CMK (cell line): ENCODE measurements around the gene CNN2.
"Not testable (repeated sequence)": the region's sequence is repeated elsewhere in the genome, so short reads cannot be mapped to it uniquely, and the experiment has no call there.

Experiments
- DNase-seq: peaks from one replicate; pipeline ENCODE4 v3.0.0-alpha.2; 2010; ENCODE audit warnings: low read depth

The CNN2 gene

GRCh38 chr19:1010586-1011510 is 15.6 kb upstream of the CNN2 start:
- DNase-seq, result no peak

GRCh38 chr19:1011831-1012333 is 14.5 kb upstream of the CNN2 start:
- no peak for DNase-seq

DNA sequence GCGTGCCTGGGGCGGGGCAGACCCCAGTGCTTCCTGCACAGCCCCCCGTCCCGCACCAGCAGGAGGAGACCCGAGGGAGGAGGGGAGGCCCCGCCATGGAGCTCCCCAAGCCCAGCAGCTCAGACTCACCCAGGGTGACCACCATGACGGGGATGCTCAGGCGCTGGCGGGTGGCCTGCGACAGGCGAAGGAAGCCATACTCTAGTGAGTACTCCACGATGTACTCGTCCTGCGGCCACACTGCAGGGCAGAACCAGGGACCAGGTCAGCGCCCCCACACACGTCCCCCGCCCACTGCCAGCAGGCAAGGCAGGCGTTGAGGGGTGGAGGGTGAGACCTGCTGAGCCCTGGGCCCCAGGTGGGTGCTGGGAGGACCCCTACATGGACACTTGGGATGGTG is 14.1 kb upstream of the CNN2 start:
- no peak for DNase-seq

DNA sequence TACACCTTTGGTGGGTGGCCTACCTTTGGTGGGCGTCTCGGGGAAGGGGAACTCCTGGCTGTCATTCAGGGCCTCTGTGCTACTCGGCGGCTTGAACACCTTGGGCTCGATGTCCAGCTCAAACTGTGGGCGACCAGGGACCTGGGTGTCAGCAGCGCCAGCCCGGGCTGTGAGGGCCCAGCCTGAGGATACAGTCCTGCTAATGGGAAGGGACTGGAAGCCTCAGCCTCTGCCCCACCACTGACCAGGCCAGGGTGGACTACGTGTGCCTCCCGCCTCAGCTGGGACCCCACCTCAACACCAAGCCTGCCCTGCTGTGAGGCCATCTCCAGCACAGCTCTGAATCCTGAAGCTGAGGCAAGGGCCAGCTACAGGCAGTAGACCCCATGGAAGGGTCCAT is 13.2 kb upstream of the CNN2 start:
- no peak for DNase-seq

- DNase-seq, result no peak
These were observed 12.0 kb upstream of the CNN2 start for GRCh38 chr19:1014161-1015060.

- DNase-seq, result no peak
These were observed 11.2 kb upstream of the CNN2 start for GRCh38 chr19:1015061-1015781.

GRCh38 chr19:1015782-1016646 is 10.4 kb upstream of the CNN2 start:
- DNase-seq, result no peak

- DNase-seq, result no peak
These were observed 9.7 kb upstream of the CNN2 start for GRCh38 chr19:1016647-1017114.

DNA sequence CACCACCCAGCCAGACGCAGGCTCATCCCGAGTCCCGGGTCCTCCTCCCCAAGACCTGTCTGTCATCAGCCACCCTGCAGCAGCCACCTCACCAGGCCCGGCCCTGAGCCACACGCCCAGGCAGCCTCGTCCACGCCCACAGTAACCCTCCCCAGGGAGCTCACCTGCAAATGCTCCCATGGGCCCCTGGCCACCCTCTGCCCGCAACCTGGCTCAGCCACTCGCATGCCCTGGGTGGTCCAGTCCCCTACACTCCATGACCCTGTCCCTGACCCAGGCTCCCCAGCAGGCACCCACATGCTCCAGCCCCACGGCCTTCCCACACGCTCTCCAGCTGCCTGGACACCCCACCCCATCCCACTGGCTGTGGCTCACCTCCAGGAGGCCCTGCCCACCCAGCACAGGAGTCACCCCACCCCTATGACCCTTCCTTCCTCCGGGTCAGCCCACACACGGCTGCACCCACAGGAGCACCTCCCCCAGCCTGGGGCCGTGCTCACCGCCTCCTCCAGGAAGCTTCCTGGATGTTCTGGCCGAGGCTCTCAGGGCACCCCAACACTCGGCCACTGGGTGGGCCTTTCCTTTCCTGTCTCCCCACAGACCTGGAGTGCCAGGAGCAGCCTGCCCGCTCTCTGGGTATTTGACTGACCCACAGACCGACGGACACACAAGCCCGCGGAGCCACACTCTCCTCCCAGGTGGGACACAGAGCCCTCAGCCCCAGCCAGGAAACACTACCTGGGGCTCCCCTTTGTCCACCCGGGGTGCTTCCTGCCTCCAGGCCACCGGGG is 9.1 kb upstream of the CNN2 start:
- DNase-seq, result peak; percentile 67

GRCh38 chr19:1017906-1018305 is 8.5 kb upstream of the CNN2 start:
- DNase-seq, result no peak

GRCh38 chr19:1018393-1018792 is 8.0 kb upstream of the CNN2 start:
- DNase-seq, result peak; percentile 54

DNA sequence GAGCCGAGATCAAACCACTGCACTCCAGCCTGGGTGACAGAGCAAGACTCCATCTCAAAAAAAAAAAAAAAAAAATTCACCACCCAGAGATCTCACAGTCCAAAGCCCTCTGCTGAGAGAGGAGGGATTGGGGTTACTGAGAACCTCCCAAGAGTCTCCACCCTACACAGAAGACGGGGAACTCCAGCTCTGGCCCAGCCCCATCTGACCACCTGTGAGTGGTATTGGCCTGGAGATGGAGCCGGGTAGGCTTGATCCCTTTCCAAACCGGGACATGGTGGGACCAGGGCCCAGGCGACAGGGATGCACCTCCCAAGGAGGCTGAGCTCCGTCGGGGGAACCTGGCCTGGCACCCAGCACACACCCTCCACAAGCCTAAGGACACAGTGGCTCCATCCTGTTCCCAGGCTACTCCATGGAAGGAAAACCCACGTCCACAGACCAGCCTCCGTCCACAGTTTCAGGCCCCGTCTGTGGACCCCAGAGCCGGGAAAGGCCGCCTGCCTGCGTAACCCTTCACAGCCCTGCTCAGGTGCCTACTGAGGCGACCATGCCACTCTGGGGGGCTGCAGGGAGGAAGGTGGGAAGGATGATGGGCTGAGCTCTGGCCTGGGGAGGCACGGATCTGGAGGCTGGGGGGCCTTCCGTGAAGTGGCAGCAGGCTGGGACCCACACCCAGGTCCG is 7.3 kb upstream of the CNN2 start:
- no peak for DNase-seq

DNA sequence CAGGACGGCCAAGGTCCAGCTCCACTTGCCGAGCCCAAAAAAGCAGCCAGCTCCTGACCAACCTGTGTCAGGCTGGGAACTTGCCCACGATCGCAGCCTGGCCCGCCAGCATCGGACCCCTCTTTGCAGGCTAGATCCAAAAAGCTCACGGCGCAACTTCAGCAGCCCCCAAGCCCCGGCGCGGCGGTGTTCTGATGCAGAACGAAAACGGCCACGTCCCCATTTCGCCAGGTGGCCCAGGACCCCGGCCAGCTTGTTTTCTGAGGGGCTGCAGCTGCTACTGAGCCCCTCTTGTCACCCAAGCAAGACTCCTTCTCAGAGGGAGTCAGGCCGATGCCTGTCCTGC is 6.8 kb upstream of the CNN2 start:
- DNase-seq, result no peak

DNA sequence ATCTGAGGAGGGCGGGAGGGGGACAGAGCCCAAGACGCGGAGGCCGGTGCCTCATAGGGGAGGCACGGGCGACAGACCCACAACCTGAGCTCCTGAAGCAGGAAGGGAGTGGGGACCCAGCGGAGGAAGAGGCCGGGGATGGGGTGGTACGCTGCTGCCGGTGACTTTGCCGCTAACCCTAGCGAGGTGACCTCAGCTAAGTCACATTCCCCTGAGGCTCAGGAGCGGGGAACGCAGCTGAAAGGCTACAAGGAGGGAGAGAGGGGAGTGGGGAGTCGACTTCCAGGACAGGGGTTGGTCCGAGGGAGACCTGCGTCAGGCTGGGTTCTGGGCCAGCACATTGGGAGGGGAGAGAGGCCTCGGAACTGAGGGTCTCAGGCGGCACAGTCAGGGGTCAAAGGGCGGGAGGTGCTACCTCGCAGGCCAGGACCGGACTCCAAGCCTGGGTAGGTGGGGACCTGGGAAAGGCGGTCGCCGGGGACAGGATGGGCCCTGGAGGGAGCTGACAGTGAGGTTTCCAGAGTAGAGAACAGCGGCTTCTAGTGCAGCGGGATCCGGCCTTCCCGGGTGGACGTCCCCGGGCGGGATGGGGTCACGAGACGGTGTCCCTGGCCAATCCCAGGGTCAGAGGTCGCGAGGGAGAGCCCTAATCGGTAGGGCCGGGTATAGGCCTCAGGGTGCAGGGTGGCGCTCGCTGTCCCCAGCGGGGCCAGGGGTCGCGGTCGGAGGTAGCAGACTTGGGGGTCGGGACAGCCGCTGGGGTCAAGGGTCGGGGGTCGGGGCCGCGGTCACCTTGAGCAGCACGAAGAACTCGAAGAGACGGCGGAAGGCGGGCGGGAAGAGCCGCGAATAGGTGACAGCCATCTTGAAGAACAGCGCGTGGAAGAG is 6.2 kb upstream of the CNN2 start:
- DNase-seq, result no peak

DNA sequence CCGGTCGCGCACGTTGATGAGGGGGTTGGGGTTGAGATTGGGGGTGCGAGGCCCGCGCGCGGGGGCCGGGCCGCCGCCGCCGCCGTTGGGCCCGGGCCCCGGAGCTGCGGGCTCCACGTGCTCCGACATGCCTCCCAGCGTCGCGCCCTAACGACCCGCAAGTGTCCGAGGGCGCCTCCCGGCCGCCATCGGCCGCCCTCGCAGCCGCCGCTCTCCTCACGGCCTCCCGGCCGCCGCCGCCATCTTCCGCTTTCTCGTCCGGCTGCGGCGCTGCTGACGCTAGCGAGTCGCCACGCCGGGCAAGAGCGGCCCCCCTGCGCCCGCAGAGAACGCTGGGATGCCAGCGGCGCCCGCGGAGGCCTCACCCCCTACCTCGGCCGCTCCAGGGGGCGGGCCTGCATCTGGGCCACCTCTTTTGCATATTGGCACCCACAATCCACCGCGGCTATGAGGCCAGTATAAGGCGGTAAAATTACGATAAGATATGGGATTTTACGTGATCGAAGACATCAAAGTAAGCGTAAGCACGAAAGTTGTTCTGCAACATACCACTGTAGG is 5.5 kb upstream of the CNN2 start, which contains the start of gene TMEM259:
TSS of gene TMEM259 (minus strand) at position 256 of the 558 bp plus-strand sequence. CDS start at position 129, 127 bp downstream.
- peak; percentile 90 for DNase-seq

DNA sequence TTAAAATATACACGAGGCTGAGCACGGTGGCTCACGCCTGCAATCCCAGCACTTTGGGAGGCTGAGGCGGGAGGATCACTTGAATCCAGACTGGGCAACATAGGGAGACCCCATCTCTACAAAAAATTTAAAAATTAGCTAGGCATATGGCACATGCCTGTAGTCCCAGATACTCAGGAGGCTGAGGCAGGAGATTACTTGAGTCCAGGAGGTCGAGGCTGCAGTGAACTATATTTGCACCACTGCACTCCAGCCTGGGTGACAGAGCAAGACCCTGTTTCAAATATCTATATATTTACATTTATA is 2.6 kb upstream of the CNN2 start:
- DNase-seq, result not testable (repeated sequence)

DNA sequence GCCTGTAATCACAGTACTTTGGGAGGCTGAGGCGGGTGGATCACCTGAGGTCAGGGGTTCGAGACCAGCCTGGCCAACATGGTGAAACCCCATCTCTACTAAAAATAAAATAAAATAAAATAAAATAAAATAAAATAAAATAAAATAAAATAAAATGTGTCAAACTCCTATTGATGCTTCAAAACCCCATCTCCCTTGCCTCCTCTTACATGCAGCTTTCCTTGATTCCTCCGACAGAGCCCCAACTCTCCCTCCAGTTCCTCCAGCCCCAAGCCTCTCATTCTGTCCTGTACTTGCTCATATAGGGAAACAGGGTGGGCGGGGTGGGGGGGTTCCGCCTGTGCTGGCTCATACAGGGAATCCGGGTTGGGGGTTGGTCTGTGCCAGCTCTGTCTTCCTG is 1.3 kb upstream of the CNN2 start:
- DNase-seq, result not testable (repeated sequence)
